Muscle of arm (tissue), 12 donors: ENCODE results near the gene KIR2DL1. TPM values are rescaled to one million over a fixed set of nuclear protein-coding genes. Genes with fewer than 3 reads are reported as not detected.
"Not testable (repeated sequence)": the region's sequence is repeated elsewhere in the genome, so short reads cannot be mapped to it uniquely, and the experiment has no call there.

Source experiments
- DNase-seq: peaks from one replicate; pipeline ENCODE4 v3.0.0-alpha.2; 2013
- polyA plus RNA-seq, 12 donors: library from polyadenylated mRNA; unstranded; fragments of 120-200 nt; gene quantifications; one replicate each; pipeline ENCODE4 v1.2.1, GENCODE V29; 2013; ENCODE audit not compliant: insufficient read length in 12 of 12

Gene KIR2DL1
- polyA plus RNA-seq, 12 donors = 0.10 to 0.19 TPM; not detected in 10

- not testable (repeated sequence) for DNase-seq
Measured at GRCh38 chr19:54771018-54771960, 1.7 kb downstream of the KIR2DL1 start.

GRCh38 chr19:54772666-54773065 lies 3.1 kb downstream of the KIR2DL1 start:
- DNase-seq = not testable (repeated sequence)

GRCh38 chr19:54775095-54775815 lies 5.7 kb downstream of the KIR2DL1 start:
- DNase-seq = not testable (repeated sequence)

- not testable (repeated sequence) for DNase-seq
Measured at GRCh38 chr19:54775830-54776229, 6.2 kb downstream of the KIR2DL1 start.

GRCh38 chr19:54777851-54778250 lies 8.3 kb downstream of the KIR2DL1 start:
- DNase-seq = not testable (repeated sequence)

- DNase-seq = not testable (repeated sequence)
Measured at GRCh38 chr19:54778896-54779295, 9.3 kb downstream of the KIR2DL1 start.

GRCh38 chr19:54782916-54783315 lies 13.3 kb downstream of the KIR2DL1 start:
- not testable (repeated sequence) for DNase-seq

- not testable (repeated sequence) for DNase-seq
Measured at GRCh38 chr19:54786091-54786723, 16.6 kb downstream of the KIR2DL1 start.

- not testable (repeated sequence) for DNase-seq
Measured at GRCh38 chr19:54788154-54788553, 18.6 kb downstream of the KIR2DL1 start.

GRCh38 chr19:54790711-54791110 lies 21.1 kb downstream of the KIR2DL1 start:
- DNase-seq = no peak

- DNase-seq = no peak
Measured at GRCh38 chr19:54791476-54791875, 21.9 kb downstream of the KIR2DL1 start.

- DNase-seq = no peak
Measured at GRCh38 chr19:54792814-54793213, 23.2 kb downstream of the KIR2DL1 start.

- DNase-seq = no peak
Measured at GRCh38 chr19:54795758-54796157, 26.2 kb downstream of the KIR2DL1 start.

- no peak for DNase-seq
Measured at GRCh38 chr19:54803410-54803809, 33.8 kb downstream of the KIR2DL1 start, which contains the start of gene KIR2DL4. Gene KIR2DL4, plus strand, starts transcription at chr19:54803610. Its CDS starts 42 bp downstream, at chr19:54803652.

GRCh38 chr19:54804101-54804500 lies 34.5 kb downstream of the KIR2DL1 start:
- DNase-seq = no peak

GRCh38 chr19:54804571-54804970 lies 35.0 kb downstream of the KIR2DL1 start:
- no peak for DNase-seq

GRCh38 chr19:54805665-54806515 lies 36.3 kb downstream of the KIR2DL1 start:
- DNase-seq = no peak

- DNase-seq = no peak
Measured at GRCh38 chr19:54806516-54806838, 36.9 kb downstream of the KIR2DL1 start.

- not testable (repeated sequence) for DNase-seq
Measured at GRCh38 chr19:54814571-54814970, 45.0 kb downstream of the KIR2DL1 start.

GRCh38 chr19:54816251-54816650 lies 46.7 kb downstream of the KIR2DL1 start, which contains the start of gene KIR3DL1:
Gene KIR3DL1, plus strand, starts transcription at chr19:54816468.
- not testable (repeated sequence) for DNase-seq
